ENCODE results near the gene MBNL2. TPM values are rescaled to one million over a fixed set of nuclear protein-coding genes. Genes with fewer than 3 reads are reported as not detected.
"Not testable (repeated sequence)": the region's sequence is repeated elsewhere in the genome, so short reads cannot be mapped to it uniquely, and the experiment has no call there.

MBNL2 gene
- total RNA-seq, 2 donors from 2014 or later = 14.9 to 26.9 TPM

DNA sequence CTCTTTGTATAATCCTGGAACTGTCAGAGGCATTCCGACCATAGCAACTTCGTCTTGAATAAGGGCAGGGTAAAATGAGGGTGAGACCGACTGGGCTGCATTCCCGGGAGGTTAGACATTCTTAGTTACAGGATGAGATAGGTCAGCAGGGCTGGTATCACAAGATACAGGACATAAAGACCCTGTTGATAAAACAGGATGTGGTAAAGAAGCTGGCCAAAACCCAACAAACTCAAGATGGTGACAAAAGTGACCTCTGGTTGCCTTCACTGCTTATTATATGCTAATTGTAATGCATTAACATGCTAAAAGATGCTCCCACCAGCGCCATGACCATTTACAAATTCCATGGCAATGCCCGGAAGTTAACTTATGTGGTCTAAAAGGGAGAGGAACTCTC, 27.7 kb upstream of the MBNL2 start:
- Mint-ChIP-seq H3K27me3 (ENCODE audit: low read depth) (peaks cover 9% of the 10 kb centered on the region), H3K27ac (no peak overlapping the region)
- DNase-seq = no peak

DNA sequence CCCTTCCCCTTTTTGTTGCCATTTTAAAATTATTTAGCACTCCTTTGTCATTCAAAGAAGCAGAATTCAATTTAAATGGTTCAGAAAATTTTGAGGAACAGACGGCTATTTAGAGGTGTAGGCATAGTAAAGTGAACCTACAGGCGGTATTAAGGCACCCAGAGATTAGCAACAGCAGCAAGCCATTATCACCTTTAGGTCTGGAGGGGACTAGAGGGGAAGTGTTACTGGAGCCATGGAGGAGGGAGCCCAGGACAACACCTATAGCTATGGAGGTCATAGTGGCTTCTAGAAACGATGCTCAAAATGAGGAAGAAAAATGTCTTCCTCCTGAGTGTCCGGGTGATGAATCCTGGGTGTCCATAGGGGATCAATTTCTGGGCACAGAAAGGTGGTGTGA, 25.8 kb upstream of the MBNL2 start:
- Mint-ChIP-seq H3K27ac (no peak overlapping the region), H3K4me1 (ENCODE audit: low read depth) (peaks cover 6% of the 10 kb centered on the region)

More for the DNA sequence above, 27.7 kb upstream of the MBNL2 start:
- Mint-ChIP-seq H3K4me3 (no peak overlapping the region), H3K4me1 (ENCODE audit: low read depth) (peaks cover 6% of the 10 kb centered on the region), H3K36me3 (ENCODE audit: insufficient read depth in 2 of 2) (no peaks in the 10 kb centered on the region), H3K9me3 (peaks cover 0 to 3% of the 10 kb centered on the region in 2 donors)
- no peak for ATAC-seq (replicated peaks in 1 of 2)

DNA sequence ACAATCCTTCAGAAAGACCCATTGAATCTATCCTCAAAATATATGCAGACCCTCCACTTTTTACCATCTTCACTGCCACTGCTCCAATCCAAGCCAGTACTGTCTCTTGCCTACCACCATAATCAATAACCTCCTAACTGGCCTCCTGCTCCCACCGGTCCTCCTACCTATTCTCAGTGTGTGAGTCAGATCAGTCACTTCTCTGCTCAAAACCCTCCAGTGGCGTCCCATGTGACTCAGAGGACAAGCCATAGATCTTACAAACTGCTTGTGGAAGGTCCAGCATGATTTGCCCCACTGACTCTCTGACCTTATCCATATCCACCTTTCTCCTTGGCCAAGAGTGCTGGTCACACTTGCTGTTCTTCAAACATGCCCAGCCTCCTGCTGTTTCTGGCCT, 23.4 kb upstream of the MBNL2 start:
- H3K4me1 Mint-ChIP-seq (ENCODE audit: low read depth) = peaks cover 6% of the 10 kb centered on the region
- H3K27ac Mint-ChIP-seq = no peak overlapping the region
- H3K9me3 Mint-ChIP-seq = peaks cover 0 to 3% of the 10 kb centered on the region in 2 donors
- H3K27me3 Mint-ChIP-seq (ENCODE audit: low read depth) = peaks cover 20% of the 10 kb centered on the region
- no peaks in the 10 kb centered on the region for H3K36me3 Mint-ChIP-seq (ENCODE audit: insufficient read depth in 2 of 2)
- DNase-seq (no peak), ATAC-seq (replicated peaks in 1 of 2) (peak in 1 of 2 donors; percentile 85)
- no peak overlapping the region for H3K4me3 Mint-ChIP-seq

More for the DNA sequence above, 25.8 kb upstream of the MBNL2 start:
- H3K9me3 Mint-ChIP-seq = peaks cover 0 to 3% of the 10 kb centered on the region in 2 donors
- DNase-seq = no peak
- H3K4me3 Mint-ChIP-seq = no peak overlapping the region
- H3K27me3 Mint-ChIP-seq (ENCODE audit: low read depth) = peaks cover 8% of the 10 kb centered on the region
- no peaks in the 10 kb centered on the region for H3K36me3 Mint-ChIP-seq (ENCODE audit: insufficient read depth in 2 of 2)
- no peak for ATAC-seq (replicated peaks in 1 of 2)

DNA sequence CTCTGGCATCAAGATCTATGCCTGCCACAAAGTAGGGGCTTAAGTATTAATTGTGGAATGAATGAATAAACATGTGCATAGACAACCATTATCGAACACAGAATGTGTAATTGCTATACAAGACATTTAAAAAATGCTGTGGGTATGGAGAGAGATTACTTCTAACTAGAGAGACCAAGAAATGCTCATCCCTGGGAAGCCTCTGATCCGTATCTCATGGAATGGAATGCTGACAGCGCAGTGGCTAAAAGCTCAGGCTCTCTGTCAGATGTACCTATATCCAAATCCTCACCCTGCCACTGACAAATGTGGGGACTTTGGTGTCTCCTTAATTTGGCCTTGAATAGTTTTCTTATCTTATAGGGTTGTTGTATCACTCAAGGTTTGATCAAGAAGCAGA, 22.7 kb upstream of the MBNL2 start:
- Mint-ChIP-seq H3K36me3 (ENCODE audit: insufficient read depth in 2 of 2) (no peaks in the 10 kb centered on the region), H3K4me3 (no peak overlapping the region), H3K4me1 (ENCODE audit: low read depth) (peaks cover 6% of the 10 kb centered on the region), H3K27me3 (ENCODE audit: low read depth) (peaks cover 20% of the 10 kb centered on the region), H3K27ac (no peak overlapping the region), H3K9me3 (peaks cover 0 to 3% of the 10 kb centered on the region in 2 donors)
- ATAC-seq (replicated peaks in 1 of 2) = no peak
- DNase-seq = no peak

DNA sequence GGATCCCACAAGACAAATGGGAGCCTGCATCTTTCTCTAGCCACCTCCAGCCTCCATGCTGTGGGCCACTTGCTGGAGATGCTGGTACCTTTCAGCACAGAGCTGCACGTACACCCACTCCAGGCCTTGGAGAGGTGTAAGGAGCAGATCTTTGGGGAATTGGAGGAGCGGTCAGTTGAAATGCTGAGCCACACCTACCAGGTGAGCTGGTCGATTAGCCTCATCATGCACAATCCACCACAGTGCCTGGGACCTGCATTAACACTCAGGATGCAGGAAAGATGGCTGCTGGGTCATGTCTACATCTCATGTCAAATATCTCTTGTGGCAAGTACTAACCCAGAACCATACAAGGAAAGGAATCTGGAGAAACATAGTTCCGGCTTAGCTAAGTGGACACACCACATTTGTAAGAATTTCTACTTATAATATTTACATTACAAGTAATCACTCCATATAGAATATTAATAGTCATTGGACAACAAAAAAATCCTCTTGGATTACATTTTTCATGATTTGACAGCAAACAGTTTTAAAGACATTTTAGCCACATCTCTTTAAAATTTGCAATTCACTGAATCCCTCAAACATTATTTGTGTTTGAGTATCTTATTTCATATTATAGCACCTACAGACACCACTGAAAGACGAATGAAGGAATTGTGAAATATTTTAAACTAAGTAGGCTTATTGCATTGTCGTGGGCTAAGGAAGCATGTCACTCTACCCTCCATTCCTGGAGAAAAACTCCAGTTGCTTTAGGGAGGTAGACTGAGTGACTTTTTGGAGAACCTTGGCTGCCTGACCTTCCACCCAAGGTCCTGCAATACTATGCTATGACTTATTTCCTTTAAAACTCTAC, 21.8 kb upstream of the MBNL2 start:
- H3K27me3 Mint-ChIP-seq (ENCODE audit: low read depth) = peaks cover 20% of the 10 kb centered on the region
- no peak for DNase-seq
- peaks cover 0 to 3% of the 10 kb centered on the region in 2 donors for H3K9me3 Mint-ChIP-seq
- H3K4me3 Mint-ChIP-seq = no peak overlapping the region
- H3K36me3 Mint-ChIP-seq (ENCODE audit: insufficient read depth in 2 of 2) = no peaks in the 10 kb centered on the region
- ATAC-seq (replicated peaks in 1 of 2) = no peak
- peaks cover 6% of the 10 kb centered on the region for H3K4me1 Mint-ChIP-seq (ENCODE audit: low read depth)
- no peak overlapping the region for H3K27ac Mint-ChIP-seq

DNA sequence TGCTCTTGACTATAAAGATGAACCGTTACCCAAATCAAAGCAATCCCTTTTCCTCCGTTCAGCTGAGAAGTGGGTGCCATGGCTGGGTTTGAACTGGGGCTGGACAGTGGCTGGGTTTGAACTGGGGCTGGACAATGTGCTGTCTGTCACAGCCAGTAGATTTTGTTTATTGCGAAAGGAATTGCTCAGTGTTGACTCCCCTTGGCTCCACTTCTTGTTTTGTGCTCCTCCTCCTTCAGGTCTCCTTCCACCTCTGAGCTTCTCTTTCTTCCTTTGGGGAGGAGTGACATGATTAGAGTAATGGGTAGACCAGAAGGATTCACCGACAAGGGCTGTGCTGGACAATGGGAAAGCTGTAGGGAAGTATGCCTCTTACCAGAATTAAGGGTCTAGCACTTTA, 19.4 kb upstream of the MBNL2 start:
- H3K27ac Mint-ChIP-seq = no peak overlapping the region
- no peak overlapping the region for H3K4me3 Mint-ChIP-seq
- peaks cover 11% of the 10 kb centered on the region for H3K4me1 Mint-ChIP-seq (ENCODE audit: low read depth)
- H3K27me3 Mint-ChIP-seq (ENCODE audit: low read depth) = peaks cover 20% of the 10 kb centered on the region
- no peak for ATAC-seq (replicated peaks in 1 of 2)
- peaks cover 0 to 1% of the 10 kb centered on the region in 2 donors for H3K36me3 Mint-ChIP-seq (ENCODE audit: insufficient read depth in 2 of 2)
- H3K9me3 Mint-ChIP-seq = peaks cover 2 to 5% of the 10 kb centered on the region in 2 donors
- no peak for DNase-seq

DNA sequence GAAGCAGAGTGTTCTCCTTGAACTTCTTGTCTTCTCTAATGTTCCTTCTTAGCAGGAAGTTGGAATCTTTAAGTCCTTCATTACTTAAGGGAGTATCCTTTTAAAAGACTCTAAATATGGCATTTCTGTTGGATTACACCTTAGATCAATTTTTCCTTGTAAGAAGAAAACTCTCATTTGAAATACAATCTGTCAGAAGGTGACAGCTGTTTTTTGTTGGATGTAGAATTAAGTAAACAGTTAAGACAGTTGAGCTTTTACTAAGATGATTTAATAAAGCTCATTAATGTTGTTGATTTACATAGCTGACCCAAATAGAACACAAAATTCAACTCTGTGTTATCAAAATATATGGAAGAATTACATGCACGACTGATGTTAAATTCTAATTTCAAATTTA, 16.7 kb upstream of the MBNL2 start:
- no peak for ATAC-seq (replicated peaks in 1 of 2)
- Mint-ChIP-seq H3K4me3 (no peak overlapping the region), H3K4me1 (ENCODE audit: low read depth) (peaks cover 13% of the 10 kb centered on the region), H3K9me3 (peaks cover 1 to 2% of the 10 kb centered on the region in 2 donors), H3K36me3 (ENCODE audit: insufficient read depth in 2 of 2) (peaks cover 0 to 1% of the 10 kb centered on the region in 2 donors), H3K27ac (no peak overlapping the region), H3K27me3 (ENCODE audit: low read depth) (peaks cover 12% of the 10 kb centered on the region)
- DNase-seq = no peak

DNA sequence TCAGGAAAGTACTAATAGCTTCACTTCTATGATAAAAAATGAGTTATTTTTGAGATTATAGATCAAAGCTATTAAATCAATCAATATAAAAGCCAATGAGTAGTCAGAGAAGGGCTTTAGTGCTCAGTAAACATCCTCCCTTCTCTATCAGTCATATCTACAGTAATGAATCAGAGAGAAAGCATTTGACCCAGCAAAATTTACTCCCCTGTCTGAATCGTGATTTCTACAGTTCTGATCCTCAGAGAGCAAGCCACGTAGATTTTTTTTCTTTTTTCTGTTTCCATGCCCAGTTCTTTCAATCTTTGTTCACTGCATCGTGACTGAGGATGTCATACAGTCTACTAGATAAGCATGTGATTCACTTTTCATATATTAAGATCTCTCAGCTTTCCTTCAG, 16.2 kb upstream of the MBNL2 start:
- H3K4me3 Mint-ChIP-seq = peak overlapping the region in 1 of 2 donors; percentile 14
- ATAC-seq (replicated peaks in 1 of 2) (peak; percentile 80 to 96), DNase-seq (no peak)
- no peak overlapping the region for H3K27ac Mint-ChIP-seq
- H3K36me3 Mint-ChIP-seq (ENCODE audit: insufficient read depth in 2 of 2) = peaks cover 0 to 1% of the 10 kb centered on the region in 2 donors
- H3K9me3 Mint-ChIP-seq = peaks cover 1 to 2% of the 10 kb centered on the region in 2 donors
- peaks cover 12% of the 10 kb centered on the region for H3K27me3 Mint-ChIP-seq (ENCODE audit: low read depth)
- peaks cover 18% of the 10 kb centered on the region for H3K4me1 Mint-ChIP-seq (ENCODE audit: low read depth)

DNA sequence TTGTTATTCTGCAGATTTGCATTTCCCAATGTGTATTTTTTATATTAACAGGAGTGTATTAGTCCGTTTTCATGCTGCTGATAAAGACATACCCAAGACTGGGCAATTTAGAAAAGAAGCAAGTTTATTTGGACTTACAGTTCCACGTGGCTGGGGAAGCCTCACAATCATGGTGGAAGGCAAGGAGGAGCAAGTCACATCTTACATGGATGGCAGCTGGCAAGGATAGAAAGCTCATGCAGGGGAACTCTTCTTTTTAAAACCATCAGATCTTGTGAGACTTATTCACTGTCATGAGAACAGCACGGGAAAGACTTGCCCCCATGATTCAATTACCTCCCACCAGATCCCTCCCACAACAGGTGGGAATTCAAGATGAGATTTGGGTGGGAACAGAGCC, 14.9 kb upstream of the MBNL2 start:
- not testable (repeated sequence) for DNase-seq; H3K4me3 Mint-ChIP-seq; ATAC-seq (replicated peaks in 1 of 2); H3K27ac Mint-ChIP-seq; H3K9me3 Mint-ChIP-seq; H3K36me3 Mint-ChIP-seq (ENCODE audit: insufficient read depth in 2 of 2)
- peaks cover 12% of the 10 kb centered on the region for H3K27me3 Mint-ChIP-seq (ENCODE audit: low read depth)
- peaks cover 22% of the 10 kb centered on the region for H3K4me1 Mint-ChIP-seq (ENCODE audit: low read depth)

DNA sequence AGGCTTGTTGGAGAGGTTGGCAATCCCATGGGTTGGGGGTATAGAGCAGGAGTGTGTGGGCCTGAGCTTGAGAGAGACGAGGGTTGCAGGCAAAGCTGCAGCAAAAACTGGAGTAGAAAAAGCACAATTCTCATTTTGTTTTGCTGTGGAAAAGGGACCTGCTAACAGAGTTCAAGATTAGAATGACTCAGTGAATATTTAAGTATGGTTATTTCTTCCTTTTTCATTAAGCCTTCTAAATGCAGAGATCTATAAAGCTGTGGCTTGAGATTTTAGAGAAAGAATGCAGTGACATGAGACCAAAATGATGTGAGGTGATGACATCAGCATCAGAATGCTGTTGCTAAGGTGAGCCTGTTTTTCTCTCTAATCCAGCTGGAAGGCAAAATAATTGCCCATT, 10.8 kb upstream of the MBNL2 start:
- Mint-ChIP-seq H3K36me3 (ENCODE audit: insufficient read depth in 2 of 2) (peaks cover 0 to 1% of the 10 kb centered on the region in 2 donors), H3K9me3 (peaks cover 1 to 2% of the 10 kb centered on the region in 2 donors), H3K27me3 (ENCODE audit: low read depth) (no peaks in the 10 kb centered on the region), H3K27ac (no peak overlapping the region), H3K4me1 (ENCODE audit: low read depth) (peaks cover 22% of the 10 kb centered on the region), H3K4me3 (no peak overlapping the region)
- no peak for DNase-seq
- no peak for ATAC-seq (replicated peaks in 1 of 2)

DNA sequence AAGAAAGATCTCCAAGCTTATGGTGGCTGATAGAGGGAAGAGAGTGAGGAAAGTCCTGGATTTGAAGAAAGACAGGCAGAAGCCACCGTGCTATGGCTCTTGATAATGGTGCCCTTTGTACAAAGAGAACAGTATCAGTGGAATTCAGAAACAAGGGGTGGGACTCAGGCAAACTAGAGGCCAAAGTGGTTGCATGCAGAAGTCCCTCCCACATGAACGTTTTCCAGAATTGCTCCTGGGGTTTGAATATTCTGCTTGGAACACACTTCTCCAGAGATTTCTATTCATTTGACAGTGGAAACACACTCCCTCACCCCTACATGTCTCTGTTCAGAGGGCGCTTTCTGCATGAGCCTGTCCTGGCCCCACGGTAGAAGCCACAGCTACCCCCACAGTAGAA, 10.1 kb upstream of the MBNL2 start:
- Mint-ChIP-seq H3K27ac (no peak overlapping the region), H3K27me3 (ENCODE audit: low read depth) (no peaks in the 10 kb centered on the region), H3K4me1 (ENCODE audit: low read depth) (peaks cover 22% of the 10 kb centered on the region), H3K4me3 (no peak overlapping the region), H3K9me3 (peaks cover 1 to 2% of the 10 kb centered on the region in 2 donors), H3K36me3 (ENCODE audit: insufficient read depth in 2 of 2) (peaks cover 0 to 1% of the 10 kb centered on the region in 2 donors)
- no peak for ATAC-seq (replicated peaks in 1 of 2)
- DNase-seq = no peak

DNA sequence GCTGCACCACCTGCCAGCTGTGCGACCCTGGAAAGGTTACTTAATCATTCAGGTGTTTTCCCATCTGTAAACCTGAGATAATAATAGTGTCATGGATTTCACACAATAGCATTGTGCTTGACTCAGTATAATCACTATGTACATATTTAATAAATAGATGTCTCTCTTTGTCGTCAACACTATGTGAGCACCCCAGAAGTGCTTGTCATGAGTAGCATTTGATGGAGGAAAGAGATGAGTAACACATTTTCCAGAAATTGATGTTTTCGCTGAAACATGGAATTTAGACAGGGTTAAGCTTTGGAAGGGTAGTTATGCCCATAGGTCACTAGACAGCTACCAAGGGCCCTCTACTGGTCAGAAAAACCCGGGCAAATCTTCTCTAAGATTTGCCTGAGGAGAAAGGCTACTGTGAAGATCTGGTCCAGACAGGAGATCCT, 9.5 kb upstream of the MBNL2 start:
- Mint-ChIP-seq H3K4me1 (ENCODE audit: low read depth) (peaks cover 22% of the 10 kb centered on the region), H3K27me3 (ENCODE audit: low read depth) (no peaks in the 10 kb centered on the region), H3K36me3 (ENCODE audit: insufficient read depth in 2 of 2) (peaks cover 0 to under 1% of the 10 kb centered on the region in 2 donors), H3K9me3 (peaks cover under 1 to 2% of the 10 kb centered on the region in 2 donors), H3K4me3 (no peak overlapping the region), H3K27ac (peak overlapping the region; percentile 4)
- no peak for DNase-seq
- peak in 1 of 2 donors; percentile 47 for ATAC-seq (replicated peaks in 1 of 2)

DNA sequence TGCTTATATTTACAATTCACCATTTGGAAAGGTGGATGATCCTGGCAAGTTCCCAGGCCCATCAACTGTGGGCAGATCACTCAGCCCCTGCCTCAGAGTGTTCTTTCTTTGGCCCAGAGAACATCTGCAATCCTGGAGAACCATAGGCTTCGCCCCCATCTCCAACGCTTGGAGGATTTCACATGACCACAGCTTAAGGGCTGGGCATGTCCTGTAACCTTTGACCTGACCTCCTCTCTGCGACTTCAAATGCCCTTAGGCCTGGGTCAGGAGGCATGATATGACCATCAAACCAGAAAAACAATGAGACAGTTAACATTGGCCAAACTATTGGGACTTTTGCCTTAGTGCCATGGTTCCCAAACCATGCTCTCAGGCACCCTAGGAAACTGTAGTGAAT, 7.2 kb upstream of the MBNL2 start:
- Mint-ChIP-seq H3K27me3 (ENCODE audit: low read depth) (no peaks in the 10 kb centered on the region), H3K36me3 (ENCODE audit: insufficient read depth in 2 of 2) (no peaks in the 10 kb centered on the region), H3K27ac (no peak overlapping the region), H3K4me1 (ENCODE audit: low read depth) (peaks cover 19% of the 10 kb centered on the region), H3K9me3 (peaks cover 0 to 4% of the 10 kb centered on the region in 2 donors), H3K4me3 (no peak overlapping the region)
- no peak for DNase-seq
- no peak for ATAC-seq (replicated peaks in 1 of 2)
